GM10248 (cell line): ENCODE results near the gene PLA2G2D.

Experiments used
- CTCF ChIA-PET: fragments of 300-600 bp; sonication (Branson Sonifier 250); formaldehyde crosslinking; extraction: SDS; loops from one replicate; lab custom pipeline; 2021; ENCODE audit warnings: antibody characterized with exemption; lab: Yijun Ruan, JAX
- POLR2A ChIA-PET: fragments of 350-650 bp; sonication (Branson Sonifier 250); formaldehyde crosslinking; extraction: SDS; loops from one replicate; lab custom pipeline; 2020; ENCODE audit warnings: antibody characterized with exemption; lab: Yijun Ruan, JAX
- DNase-seq: peaks from one replicate; pipeline ENCODE4 v3.0.0; 2012; ENCODE audit errors: extremely low spot score
- TF ChIP-seq, protein P1 (sequence below): IDR thresholded peaks from 2 replicates; pipeline ENCODE4 v1.5.1; 2012; ENCODE audit warnings: mild to moderate bottlenecking, low read depth; ENCODE audit errors: extremely low read depth, missing control alignments, control extremely low read depth

PLA2G2D gene

DNA sequence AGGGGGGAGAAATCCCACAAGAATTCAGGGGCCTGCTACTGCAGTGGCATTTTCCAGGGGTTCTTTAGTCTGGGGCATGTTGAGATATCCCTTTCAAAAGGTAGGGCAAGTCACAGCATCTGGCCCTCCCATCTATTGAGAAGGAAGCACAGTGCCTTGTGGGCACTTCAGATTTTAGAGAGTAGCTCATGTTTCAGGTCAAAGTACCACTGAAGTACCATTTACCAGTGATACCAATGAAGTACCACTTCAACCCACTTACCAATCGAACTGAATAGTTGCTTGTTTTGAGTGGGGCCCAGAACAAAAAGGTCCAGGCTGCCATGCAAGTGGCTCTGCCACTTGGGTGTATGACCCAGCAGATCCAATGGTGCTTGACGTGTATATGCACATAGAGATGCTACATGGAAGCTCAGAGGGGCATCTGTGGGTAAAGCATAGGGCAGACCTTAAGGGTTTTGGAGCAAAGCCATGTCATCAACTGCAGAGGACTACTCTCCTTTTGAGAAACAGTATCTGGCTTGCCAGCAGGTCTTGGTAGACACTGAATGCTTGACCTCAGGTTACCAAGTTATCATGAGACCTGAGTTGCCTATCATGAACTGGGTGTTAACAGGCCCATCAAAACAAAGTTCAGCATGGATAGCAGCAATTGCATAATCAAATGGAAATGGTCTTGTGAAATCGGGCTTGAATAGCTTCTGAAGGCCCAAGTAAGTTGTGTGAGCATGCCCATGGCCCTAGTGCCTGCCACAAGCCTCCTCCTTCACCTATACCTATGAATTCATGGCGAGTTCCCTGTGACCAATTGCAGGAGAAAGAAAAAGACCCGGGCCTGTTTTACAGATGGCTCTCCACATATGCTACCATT, 23.5 kb downstream of the PLA2G2D start:
- POLR2A ChIA-PET = no interaction called here

DNA sequence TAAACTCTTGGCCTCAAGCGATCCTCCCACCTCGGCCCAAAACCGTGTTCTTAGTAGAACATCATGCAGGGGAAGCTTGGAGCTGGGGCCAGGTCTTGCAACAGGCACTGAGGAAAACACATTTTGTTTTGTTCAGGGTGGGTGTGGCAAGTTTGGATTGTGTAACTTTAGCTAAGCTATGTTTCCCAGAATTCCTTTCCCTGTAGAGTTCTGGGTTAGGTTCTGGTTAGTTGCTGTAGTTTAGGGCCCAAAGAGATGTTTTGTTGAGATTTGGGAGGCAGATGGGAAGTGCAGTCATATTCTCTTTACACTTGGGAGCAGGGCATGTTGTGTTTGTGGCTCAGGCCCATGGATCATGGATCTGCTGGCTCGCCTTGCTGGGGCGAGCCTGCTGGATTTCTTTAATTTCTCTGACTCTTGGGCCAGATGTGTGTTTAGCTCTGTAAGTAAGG, 25.4 kb downstream of the PLA2G2D start:
- ChIA-PET CTCF (interaction anchor here (0.8 to 1.9 kb wide), 7 partner anchors 10 to 176 kb away, joined by 3 to 5 read pairs (median 3); no protein-coding TSS in a partner anchor), POLR2A (no interaction called here)

More for the DNA sequence above, 23.5 kb downstream of the PLA2G2D start:
- TF ChIP-seq, protein P1, sequence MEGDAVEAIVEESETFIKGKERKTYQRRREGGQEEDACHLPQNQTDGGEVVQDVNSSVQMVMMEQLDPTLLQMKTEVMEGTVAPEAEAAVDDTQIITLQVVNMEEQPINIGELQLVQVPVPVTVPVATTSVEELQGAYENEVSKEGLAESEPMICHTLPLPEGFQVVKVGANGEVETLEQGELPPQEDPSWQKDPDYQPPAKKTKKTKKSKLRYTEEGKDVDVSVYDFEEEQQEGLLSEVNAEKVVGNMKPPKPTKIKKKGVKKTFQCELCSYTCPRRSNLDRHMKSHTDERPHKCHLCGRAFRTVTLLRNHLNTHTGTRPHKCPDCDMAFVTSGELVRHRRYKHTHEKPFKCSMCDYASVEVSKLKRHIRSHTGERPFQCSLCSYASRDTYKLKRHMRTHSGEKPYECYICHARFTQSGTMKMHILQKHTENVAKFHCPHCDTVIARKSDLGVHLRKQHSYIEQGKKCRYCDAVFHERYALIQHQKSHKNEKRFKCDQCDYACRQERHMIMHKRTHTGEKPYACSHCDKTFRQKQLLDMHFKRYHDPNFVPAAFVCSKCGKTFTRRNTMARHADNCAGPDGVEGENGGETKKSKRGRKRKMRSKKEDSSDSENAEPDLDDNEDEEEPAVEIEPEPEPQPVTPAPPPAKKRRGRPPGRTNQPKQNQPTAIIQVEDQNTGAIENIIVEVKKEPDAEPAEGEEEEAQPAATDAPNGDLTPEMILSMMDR = no peak
- CTCF ChIA-PET = interaction anchor here (1.2 to 1.5 kb wide), 3 partner anchors 13 to 22 kb away, joined by 3 to 4 read pairs (median 3); no protein-coding TSS in a partner anchor
- no peak for DNase-seq

DNA sequence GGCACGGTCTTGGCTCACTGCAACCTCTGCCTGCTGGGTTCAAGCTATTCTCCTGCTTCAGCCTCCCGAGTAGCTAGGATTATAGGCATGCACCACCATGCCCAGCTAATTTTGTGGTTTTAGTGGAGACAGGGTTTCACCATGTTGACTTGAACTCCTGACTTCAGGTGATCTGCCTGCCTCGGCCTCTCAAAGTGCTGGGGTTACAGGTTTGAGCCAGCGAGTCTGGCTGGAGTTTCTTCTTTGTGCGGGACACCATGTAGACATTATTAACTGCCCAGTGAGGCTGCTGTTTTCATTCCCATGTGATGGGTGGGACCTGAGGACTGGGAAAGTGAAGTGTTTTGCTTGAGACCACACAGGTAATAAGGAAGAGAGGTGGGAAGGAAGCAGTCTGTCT, 26.0 kb downstream of the PLA2G2D start:
- CTCF ChIA-PET = interaction anchor here (0.8 to 3.5 kb wide), 9 partner anchors 9 to 175 kb away, joined by 3 to 13 read pairs (median 4); no protein-coding TSS in a partner anchor
- DNase-seq = no peak
- TF ChIP-seq, protein P1 = no peak
- POLR2A ChIA-PET = no interaction called here

More for the DNA sequence above, 25.4 kb downstream of the PLA2G2D start:
- TF ChIP-seq, protein P1 = no peak
- no peak for DNase-seq

DNA sequence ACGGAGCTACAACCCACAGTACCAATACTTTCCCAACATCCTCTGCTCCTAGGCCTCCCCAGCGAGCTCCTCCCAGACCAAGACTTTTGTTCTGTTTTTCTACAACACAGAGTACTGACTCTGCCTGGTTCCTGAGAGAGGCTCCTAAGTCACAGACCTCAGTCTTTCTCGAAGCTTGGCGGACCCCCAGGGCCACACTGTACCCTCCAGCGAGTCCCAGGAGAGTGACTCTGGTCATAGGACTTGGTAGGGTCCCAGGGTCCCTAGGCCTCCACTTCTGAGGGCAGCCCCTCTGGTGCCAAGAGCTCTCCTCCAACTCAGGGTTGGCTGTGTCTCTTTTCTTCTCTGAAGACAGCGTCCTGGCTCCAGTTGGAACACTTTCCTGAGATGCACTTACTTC, 28.7 kb downstream of the PLA2G2D start:
- ChIA-PET POLR2A (no interaction called here), CTCF (interaction anchor here (0.7 to 3.5 kb wide), 7 partner anchors 9 to 171 kb away, joined by 3 to 13 read pairs (median 4); no protein-coding TSS in a partner anchor)

DNA sequence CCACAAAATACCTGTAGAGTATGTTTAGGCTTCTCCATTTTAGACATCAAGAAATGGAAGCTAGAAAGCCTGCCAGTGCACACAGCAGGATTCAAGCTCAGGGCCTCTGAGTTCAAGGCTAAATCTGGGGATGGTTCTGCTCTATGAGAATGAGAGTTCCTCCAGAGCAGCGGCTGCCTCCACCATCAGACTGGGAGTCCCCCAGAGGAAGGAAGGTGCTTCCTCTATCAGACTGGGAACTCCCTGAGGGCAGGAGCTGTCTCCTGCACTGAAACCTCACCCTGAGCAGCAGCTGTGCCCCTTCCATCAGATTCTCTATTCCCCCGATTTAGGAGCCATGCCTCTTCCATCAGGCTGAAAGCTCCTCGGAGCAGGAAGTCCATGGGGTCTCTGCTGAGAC, 29.2 kb downstream of the PLA2G2D start:
- ChIA-PET CTCF (interaction anchor here (0.7 to 3.5 kb wide), 7 partner anchors 8 to 170 kb away, joined by 3 to 13 read pairs (median 4); no protein-coding TSS in a partner anchor), POLR2A (no interaction called here)
- DNase-seq = no peak
- TF ChIP-seq, protein P1 = no peak

More for the DNA sequence above, 28.7 kb downstream of the PLA2G2D start:
- no peak for DNase-seq
- TF ChIP-seq, protein P1 = no peak

DNA sequence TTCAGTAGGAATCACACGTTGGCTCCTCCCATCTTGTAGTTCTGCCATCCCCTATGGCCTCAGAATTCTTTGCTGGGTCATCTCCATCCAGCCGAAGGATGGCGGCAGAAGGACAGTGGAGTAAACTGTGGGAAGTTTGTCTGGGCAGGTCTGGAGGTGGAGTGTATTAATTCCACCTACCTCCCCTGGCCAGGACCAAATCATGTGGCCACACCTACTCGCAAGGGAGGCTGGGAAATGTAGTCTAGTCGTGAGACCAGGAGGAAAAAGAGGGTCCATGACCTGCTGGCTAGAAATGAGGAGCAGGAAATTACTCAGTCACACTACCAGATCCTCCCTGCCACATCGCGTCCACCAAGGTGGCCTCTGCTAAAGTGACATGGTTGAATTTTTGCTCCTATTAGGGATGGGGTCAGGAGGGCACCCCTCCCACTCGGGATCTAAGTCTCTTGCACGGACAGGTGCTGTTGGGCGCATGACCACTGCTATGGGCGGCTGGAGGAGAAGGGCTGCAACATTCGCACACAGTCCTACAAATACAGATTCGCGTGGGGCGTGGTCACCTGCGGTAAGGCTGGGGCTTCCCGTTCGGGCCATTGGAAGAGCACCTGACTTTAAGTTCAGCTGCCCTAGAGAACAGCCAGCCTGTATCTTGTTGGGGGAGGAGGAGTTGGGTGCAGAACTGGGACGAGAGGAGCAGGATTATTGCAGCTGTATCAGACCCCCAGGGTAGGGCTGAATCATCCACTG, 29.8 kb downstream of the PLA2G2D start:
- DNase-seq = no peak
- TF ChIP-seq, protein P1 = no peak
- CTCF ChIA-PET = interaction anchor here (0.8 to 3.5 kb wide), 6 partner anchors 8 to 170 kb away, joined by 3 to 13 read pairs (median 4); no protein-coding TSS in a partner anchor
- POLR2A ChIA-PET = no interaction called here
